HepG2 (cell line): ENCODE data around the gene ANTKMT.

Experiments
- DDIT3 ChIP-seq: sonication (generic); formaldehyde crosslinking; IDR thresholded peaks from 2 replicates; pipeline ENCODE4 v1.4.0; 2020; ENCODE audit warnings: mild to moderate bottlenecking, missing genetic modification reagents
- POLR2A ChIP-seq, 2 experiments: IDR thresholded peaks; 2 replicates each; pipeline ENCODE4 v1.6.1; 2011; ENCODE audit warnings: low read depth in 2 of 2, low read length in 2 of 2, mild to moderate bottlenecking in 1 of 2, moderate library complexity in 1 of 2; ENCODE audit not compliant: insufficient read depth in 1 of 2
- POLR2AphosphoS2 ChIP-seq: IDR thresholded peaks from 2 replicates; pipeline ENCODE4 v1.6.1; 2011; ENCODE audit warnings: low read depth, low read length, improper control_type of control experiment
- TOPORS ChIP-seq: sonication (generic); formaldehyde crosslinking; IDR thresholded peaks from 2 replicates; pipeline ENCODE4 v1.8.0; 2023; ENCODE audit warnings: mild to moderate bottlenecking, missing genetic modification reagents
- TF ChIP-seq, protein P1 (sequence below): sonication (generic); formaldehyde crosslinking; IDR thresholded peaks from 2 replicates; pipeline ENCODE4 v1.5.0; 2020; ENCODE audit warnings: mild to moderate bottlenecking, missing genetic modification reagents, moderate library complexity
- TF ChIP-seq, protein P2 (sequence below): sonication (generic); formaldehyde crosslinking; IDR thresholded peaks from 2 replicates; pipeline ENCODE4 v1.4.0; 2020; ENCODE audit warnings: low read depth, mild to moderate bottlenecking, missing genetic modification reagents
- TF ChIP-seq, protein P3 (sequence below): IDR thresholded peaks from 2 replicates; pipeline ENCODE4 v1.6.1; 2012; ENCODE audit warnings: inconsistent platforms

- TF ChIP-seq POLR2A (IDR thresholded peaks at IDR 0.05; ENCODE audit: insufficient read depth in 1 of 2, low read depth in 2 of 2, low read length in 2 of 2) (no peak), POLR2AphosphoS2 (no peak), DDIT3 (CRISPR knock-in tag) (no peak), TOPORS (CRISPR knock-in tag) (0 out of 2 replicates have a peak, but pooled peaks have one; percentile 64)
- TF ChIP-seq, protein P1, sequence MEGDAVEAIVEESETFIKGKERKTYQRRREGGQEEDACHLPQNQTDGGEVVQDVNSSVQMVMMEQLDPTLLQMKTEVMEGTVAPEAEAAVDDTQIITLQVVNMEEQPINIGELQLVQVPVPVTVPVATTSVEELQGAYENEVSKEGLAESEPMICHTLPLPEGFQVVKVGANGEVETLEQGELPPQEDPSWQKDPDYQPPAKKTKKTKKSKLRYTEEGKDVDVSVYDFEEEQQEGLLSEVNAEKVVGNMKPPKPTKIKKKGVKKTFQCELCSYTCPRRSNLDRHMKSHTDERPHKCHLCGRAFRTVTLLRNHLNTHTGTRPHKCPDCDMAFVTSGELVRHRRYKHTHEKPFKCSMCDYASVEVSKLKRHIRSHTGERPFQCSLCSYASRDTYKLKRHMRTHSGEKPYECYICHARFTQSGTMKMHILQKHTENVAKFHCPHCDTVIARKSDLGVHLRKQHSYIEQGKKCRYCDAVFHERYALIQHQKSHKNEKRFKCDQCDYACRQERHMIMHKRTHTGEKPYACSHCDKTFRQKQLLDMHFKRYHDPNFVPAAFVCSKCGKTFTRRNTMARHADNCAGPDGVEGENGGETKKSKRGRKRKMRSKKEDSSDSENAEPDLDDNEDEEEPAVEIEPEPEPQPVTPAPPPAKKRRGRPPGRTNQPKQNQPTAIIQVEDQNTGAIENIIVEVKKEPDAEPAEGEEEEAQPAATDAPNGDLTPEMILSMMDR, result no peak
- TF ChIP-seq, protein P2, sequence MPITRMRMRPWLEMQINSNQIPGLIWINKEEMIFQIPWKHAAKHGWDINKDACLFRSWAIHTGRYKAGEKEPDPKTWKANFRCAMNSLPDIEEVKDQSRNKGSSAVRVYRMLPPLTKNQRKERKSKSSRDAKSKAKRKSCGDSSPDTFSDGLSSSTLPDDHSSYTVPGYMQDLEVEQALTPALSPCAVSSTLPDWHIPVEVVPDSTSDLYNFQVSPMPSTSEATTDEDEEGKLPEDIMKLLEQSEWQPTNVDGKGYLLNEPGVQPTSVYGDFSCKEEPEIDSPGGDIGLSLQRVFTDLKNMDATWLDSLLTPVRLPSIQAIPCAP, result no peak
- TF ChIP-seq, protein P3, sequence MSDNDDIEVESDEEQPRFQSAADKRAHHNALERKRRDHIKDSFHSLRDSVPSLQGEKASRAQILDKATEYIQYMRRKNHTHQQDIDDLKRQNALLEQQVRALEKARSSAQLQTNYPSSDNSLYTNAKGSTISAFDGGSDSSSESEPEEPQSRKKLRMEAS, result no peak
Measured at GRCh38 chr16:700684-701584, 20.0 kb upstream of the ANTKMT start.
